BE2C (cell line): ENCODE measurements around the gene LARP4B.

Experiments
- DNase-seq: peaks from one replicate; pipeline ENCODE4 v3.0.0-alpha.2; 2020
- H3K27me3 ChIP-seq: fragments of 250-450 bp; sonication (Bioruptor Pico); 2 replicates; pipeline ENCODE4 v1.5.1; 2020; ENCODE audit warnings: mild to moderate bottlenecking
- H3K36me3 ChIP-seq: fragments of 250-450 bp; sonication (Bioruptor Pico); 2 replicates; pipeline ENCODE4 v1.5.1; 2020; ENCODE audit warnings: mild to moderate bottlenecking
- H3K4me1 ChIP-seq: fragments of 250-450 bp; sonication (Bioruptor Pico); 2 replicates; pipeline ENCODE4 v1.5.1; 2020
- H3K4me3 ChIP-seq: 2 replicates; pipeline ENCODE4 v1.5.1; 2011; ENCODE audit warnings: low read depth, low read length
- H3K9me3 ChIP-seq: fragments of 250-450 bp; sonication (Bioruptor Pico); 2 replicates; pipeline ENCODE4 v1.5.1; 2020
- CTCF ChIP-seq: IDR thresholded peaks from 2 replicates; pipeline ENCODE4 v1.5.1; 2012; ENCODE audit warnings: mild to moderate bottlenecking, low read depth, low read length

LARP4B gene

GRCh38 chr10:797179-797578 lies 134.3 kb downstream of the LARP4B start:
- Histone ChIP-seq H3K9me3 (no peaks in the 10 kb centered on the region), H3K27me3 (no peaks in the 10 kb centered on the region), H3K4me1 (no peaks in the 10 kb centered on the region; the same call in 1 of the 2 replicates), H3K4me3 (no peak overlapping the region), H3K36me3 (no peaks in the 10 kb centered on the region)
- DNase-seq: no peak
- no peak for TF ChIP-seq CTCF

DNA sequence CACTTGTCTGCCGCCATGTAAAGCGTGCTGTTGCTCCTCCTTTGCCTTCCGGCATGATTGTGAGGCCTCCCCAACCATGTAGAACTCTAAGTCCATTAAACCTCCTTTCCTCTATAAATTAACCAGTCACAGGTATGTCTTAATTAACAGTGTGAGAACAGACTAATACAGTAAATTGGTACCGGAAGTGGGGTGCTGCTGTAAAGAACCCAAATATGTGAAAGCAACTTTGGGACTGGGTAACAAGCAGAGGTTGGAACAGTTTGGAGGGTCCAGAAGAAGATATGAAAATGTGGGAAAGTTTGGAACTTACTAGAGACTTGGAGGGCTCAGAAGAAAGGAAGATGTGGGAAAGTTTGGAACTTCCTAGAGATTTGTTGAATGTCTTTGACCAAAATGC lies 135.3 kb downstream of the LARP4B start:
- no peak for TF ChIP-seq CTCF
- Histone ChIP-seq H3K4me1 (no peaks in the 10 kb centered on the region; the same call in 1 of the 2 replicates), H3K27me3 (no peaks in the 10 kb centered on the region), H3K4me3 (no peak overlapping the region), H3K9me3 (no peaks in the 10 kb centered on the region), H3K36me3 (no peaks in the 10 kb centered on the region)
- DNase-seq: no peak

DNA sequence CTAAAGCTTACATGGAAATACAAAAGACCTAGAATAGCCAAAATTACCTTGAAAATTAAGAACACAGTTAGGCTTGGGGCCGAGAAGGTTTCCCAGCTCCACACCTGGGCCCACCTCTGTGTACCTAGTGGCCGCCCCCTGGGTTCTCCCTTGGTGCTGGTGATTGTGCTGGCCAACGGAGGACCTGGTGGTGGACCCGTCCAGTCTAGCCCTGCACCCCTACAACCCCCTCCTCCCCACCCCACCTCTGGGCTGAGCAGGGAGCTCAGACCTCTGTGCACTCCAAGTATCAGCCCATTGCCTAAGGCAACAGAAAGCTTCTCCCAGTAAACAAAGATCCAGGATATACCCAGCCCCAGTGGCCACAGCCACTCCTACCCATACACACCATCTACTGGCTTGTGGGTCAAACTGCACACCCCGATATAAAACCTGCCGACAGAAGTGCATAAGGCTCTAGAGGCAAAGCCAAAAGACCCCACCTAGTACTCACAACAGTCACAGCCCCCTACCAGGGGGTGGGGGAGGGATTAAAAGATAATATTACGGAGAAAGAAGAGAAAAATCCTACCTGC lies 137.0 kb downstream of the LARP4B start:
- H3K4me1 ChIP-seq: no peaks in the 10 kb centered on the region; the same call in 1 of the 2 replicates
- no peaks in the 10 kb centered on the region for H3K27me3 ChIP-seq
- peak; percentile 51 for DNase-seq
- no peaks in the 10 kb centered on the region for H3K9me3 ChIP-seq
- H3K36me3 ChIP-seq: no peaks in the 10 kb centered on the region
- H3K4me3 ChIP-seq: no peak overlapping the region
- peak; percentile 63 for TF ChIP-seq CTCF

DNA sequence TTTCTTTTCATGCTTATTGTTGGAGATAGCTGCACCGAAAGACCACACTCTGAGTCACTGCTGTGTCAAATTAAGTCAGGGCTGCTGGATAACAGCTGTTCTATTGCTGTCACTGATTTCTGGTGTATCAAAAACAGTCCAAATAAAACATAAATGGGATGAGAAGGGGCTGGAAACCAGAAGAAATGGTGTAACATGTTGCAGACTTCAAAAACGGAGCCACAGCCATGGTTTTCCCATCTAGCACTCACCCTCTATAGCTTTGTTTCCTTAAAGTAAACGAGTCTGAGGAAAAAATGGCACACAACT lies 138.8 kb downstream of the LARP4B start:
- DNase-seq: no peak
- Histone ChIP-seq H3K4me1 (no peaks in the 10 kb centered on the region; the same call in 1 of the 2 replicates), H3K9me3 (no peaks in the 10 kb centered on the region), H3K4me3 (no peak overlapping the region), H3K36me3 (no peaks in the 10 kb centered on the region), H3K27me3 (no peaks in the 10 kb centered on the region)
- TF ChIP-seq CTCF: no peak

DNA sequence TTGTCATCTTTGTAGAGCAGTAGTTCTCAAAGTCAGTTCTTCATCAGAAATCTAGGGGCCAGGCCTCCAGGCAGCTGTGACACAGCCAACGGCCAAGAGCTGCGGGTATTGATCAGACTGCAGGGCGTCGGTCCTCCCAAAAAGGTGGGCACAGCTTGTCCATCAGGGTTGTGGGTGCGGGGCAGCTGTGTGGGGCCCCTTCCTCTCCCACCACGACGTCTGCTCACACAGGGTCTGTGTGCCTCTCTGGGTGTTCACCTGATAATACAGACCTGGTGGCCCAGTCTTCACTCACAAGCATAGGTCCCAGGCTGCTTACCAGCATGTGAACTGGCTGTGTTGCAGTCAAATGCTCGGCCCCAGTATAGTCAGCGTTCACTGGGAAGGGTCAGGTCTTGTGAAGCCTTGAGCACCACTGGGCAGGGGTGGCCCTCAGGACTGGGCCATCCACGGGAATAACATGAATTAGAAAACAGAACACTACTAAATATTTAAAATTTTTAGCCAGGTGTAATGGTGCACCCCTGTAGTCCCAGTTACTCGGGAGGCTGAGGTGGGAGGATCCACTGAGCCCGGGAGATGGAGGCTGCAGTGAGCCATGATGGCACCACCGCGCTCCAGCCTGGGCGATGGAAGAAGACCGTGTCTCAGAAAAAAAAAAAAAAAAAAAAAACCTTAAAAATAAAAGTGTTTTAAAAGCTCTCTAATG lies 139.3 kb downstream of the LARP4B start:
- no peak for TF ChIP-seq CTCF
- no peaks in the 10 kb centered on the region; the same call in 1 of the 2 replicates for H3K4me1 ChIP-seq
- DNase-seq: no peak

DNA sequence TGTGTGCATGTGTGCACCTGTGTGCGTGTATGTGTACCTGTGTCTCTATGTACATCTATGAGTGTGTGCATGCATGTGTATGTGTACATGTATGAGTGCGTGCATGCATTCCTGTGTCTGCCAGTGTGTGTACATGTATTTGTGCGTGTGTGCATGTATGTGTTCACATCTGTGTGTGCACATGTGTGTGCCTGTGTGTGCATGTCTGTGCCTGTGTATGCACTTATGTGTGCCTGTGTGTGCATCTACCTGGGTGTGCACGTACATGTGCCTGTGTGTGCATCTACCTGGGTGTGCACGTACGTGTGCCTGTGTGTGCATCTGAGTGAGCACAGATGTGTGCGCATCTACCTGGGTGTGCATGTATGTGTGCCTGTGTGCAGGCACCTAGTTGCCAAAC lies 139.9 kb downstream of the LARP4B start:
- no peaks in the 10 kb centered on the region for H3K36me3 ChIP-seq
- no peak for TF ChIP-seq CTCF
- H3K9me3 ChIP-seq: no peaks in the 10 kb centered on the region
- H3K4me1 ChIP-seq: no peaks in the 10 kb centered on the region; the same call in 1 of the 2 replicates
- no peak for DNase-seq
- no peaks in the 10 kb centered on the region for H3K27me3 ChIP-seq
- H3K4me3 ChIP-seq: no peak overlapping the region

More for the DNA sequence above, 139.3 kb downstream of the LARP4B start:
- Histone ChIP-seq H3K9me3 (no peaks in the 10 kb centered on the region), H3K36me3 (no peaks in the 10 kb centered on the region), H3K4me3 (no peak overlapping the region), H3K27me3 (no peaks in the 10 kb centered on the region)
